Measurements from ENCODE around the gene LOXHD1.
A peak's percentile ranks its signal among the peaks of the same experiment; 100 is the strongest.

Gene LOXHD1

GRCh38 chr18:46676182-46676835 is 19.3 kb upstream of the LOXHD1 start:
- no peak for DNase-seq (ENCODE audit: low spot score)

- no peak for DNase-seq (ENCODE audit: low spot score)
These were observed 18.1 kb upstream of the LOXHD1 start for GRCh38 chr18:46675112-46675511.

GRCh38 chr18:46672062-46672970 is 15.3 kb upstream of the LOXHD1 start:
- DNase-seq (ENCODE audit: low spot score), result no peak

- no peak for DNase-seq (ENCODE audit: low spot score)
These were observed 11.7 kb upstream of the LOXHD1 start for GRCh38 chr18:46668694-46669093.

- DNase-seq (ENCODE audit: low spot score), result no peak
These were observed 11.1 kb upstream of the LOXHD1 start for GRCh38 chr18:46668135-46668534.

- DNase-seq (ENCODE audit: low spot score), result no peak
These were observed 6.5 kb upstream of the LOXHD1 start for GRCh38 chr18:46663539-46663938.

GRCh38 chr18:46660957-46661749 is 4.1 kb upstream of the LOXHD1 start:
- DNase-seq (ENCODE audit: low spot score), result no peak

GRCh38 chr18:46659484-46659883 is 2.5 kb upstream of the LOXHD1 start:
- DNase-seq (ENCODE audit: low spot score), result no peak

GRCh38 chr18:46656326-46657114 is 500 bp downstream of the LOXHD1 start:
- no peak for DNase-seq (ENCODE audit: low spot score)

- no peak for DNase-seq (ENCODE audit: low spot score)
These were observed 4.6 kb downstream of the LOXHD1 start for GRCh38 chr18:46652372-46652771.

- no peak for DNase-seq (ENCODE audit: low spot score)
These were observed 6.3 kb downstream of the LOXHD1 start for GRCh38 chr18:46650681-46651080.

GRCh38 chr18:46649071-46649862 is 7.8 kb downstream of the LOXHD1 start:
- no peak for DNase-seq (ENCODE audit: low spot score)

GRCh38 chr18:46646468-46646867 is 10.6 kb downstream of the LOXHD1 start:
- no peak for DNase-seq (ENCODE audit: low spot score)

- DNase-seq (ENCODE audit: low spot score), result no peak
These were observed 14.5 kb downstream of the LOXHD1 start for GRCh38 chr18:46642561-46642960.

GRCh38 chr18:46641917-46642316 is 15.1 kb downstream of the LOXHD1 start:
- DNase-seq (ENCODE audit: low spot score), result no peak

- DNase-seq (ENCODE audit: low spot score), result no peak
These were observed 17.6 kb downstream of the LOXHD1 start for GRCh38 chr18:46639386-46639785.

- no peak for DNase-seq (ENCODE audit: low spot score)
These were observed 20.9 kb downstream of the LOXHD1 start for GRCh38 chr18:46636040-46636630.

GRCh38 chr18:46632401-46633071 is 24.5 kb downstream of the LOXHD1 start:
- peak; percentile 53 for DNase-seq (ENCODE audit: low spot score)

- no peak for DNase-seq (ENCODE audit: low spot score)
These were observed 26.0 kb downstream of the LOXHD1 start for GRCh38 chr18:46630991-46631390.

- no peak for DNase-seq (ENCODE audit: low spot score)
These were observed 26.9 kb downstream of the LOXHD1 start for GRCh38 chr18:46630160-46630559.

Measured in LoVo (cell line).